ENCODE results near the gene ATAD3C.

The ATAD3C gene

DNA sequence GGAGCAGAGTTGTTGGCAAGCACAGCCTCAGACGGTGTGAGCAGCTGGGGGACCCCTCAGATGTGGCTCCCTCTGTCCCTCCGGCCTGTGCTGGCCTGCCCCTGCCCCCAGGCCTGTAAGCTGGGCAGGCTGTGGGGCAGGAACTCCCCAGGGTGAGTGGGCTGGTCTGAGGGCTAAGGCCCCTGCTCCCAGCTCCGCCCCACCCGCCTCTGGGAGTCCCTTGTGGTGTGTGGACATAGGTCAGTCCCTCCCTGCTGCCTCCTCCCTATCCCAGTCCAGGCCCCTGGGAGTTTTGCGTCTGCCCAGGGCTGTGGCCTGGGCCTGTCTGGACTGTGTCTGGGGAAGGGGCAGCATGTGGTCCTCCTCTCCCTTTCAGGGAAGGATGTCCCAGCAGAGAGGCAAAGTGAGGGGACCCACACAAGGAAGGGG lies 17.6 kb upstream of the ATAD3C start:
- DNase-seq (ENCODE audit: low read depth in 2 of 2), result no peak

DNA sequence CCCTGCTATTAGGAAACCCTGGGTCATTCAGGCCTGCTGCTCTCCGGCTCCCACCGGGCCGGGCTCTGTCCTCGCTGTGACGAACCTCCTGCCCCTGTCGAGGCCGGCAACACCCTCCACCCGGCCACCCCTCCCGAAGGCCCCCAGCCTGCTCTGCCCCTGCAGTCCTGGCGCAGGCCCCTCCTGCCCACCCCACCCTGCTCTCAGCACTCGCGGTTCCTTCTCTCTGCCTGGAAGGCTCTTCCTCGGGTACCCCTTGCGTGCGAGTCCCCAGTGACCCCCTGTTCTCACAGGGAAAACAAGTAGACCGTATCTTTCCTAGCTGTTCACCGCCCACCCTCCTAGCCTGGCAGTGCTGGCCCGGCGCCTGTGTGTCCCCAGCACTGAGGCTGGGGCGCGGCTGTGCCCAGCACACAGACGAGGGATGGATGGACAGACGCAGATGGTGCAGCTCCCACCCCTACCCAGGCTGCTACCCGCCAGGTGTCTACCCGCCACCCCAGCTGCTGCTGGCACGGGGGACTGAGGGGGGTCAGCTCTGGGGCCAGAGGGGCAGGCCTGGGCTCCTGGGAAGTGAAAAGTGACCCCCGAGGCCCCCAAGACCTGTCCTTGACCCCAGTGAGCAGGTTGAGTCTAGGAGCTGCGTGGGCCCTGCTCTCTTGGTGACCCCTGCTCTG lies 17.1 kb upstream of the ATAD3C start:
- DNase-seq (ENCODE audit: low read depth in 2 of 2), result no peak

DNA sequence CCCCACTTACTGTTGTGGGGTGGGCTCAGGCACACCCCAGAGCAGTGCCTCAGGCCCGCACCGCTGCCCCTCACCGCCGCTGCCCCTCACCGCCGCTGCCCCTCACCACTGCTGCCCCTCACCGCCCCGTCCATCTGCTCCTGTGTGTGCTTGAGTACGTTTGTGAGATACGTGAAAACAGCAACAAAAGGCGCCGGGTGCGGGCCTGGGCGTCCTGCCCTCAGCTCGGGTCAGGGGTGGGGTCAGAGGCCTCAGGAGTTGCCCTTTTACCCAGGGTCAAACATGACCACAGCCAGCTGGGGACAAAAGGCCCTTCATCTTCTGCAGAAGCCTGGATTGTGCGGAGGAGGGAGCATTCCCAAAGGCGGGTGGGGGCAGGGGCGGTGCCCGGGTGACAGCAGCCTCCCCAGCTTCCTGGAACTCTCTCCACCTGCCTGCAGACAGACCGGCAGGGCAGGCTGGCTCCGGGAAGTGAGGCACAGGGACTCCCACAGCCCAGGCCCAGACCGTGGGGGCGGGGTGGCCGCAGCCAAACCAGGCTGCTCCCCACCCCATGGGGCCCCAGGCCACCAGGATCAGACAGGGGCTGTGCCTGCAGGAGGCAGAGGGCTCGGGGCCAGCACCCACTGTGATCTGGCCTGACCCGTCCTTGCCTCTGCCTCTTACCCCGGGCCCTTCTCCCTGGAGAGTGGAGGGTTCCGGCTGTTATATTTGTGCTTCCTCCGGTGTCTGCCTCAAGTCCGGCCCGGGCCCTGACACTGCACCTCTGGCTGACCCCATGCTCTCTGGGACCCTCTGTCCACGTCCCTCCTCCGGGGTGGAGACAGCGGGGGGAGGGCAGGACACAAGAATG lies 16.3 kb upstream of the ATAD3C start:
- no peak for DNase-seq (ENCODE audit: low read depth in 2 of 2)

DNA sequence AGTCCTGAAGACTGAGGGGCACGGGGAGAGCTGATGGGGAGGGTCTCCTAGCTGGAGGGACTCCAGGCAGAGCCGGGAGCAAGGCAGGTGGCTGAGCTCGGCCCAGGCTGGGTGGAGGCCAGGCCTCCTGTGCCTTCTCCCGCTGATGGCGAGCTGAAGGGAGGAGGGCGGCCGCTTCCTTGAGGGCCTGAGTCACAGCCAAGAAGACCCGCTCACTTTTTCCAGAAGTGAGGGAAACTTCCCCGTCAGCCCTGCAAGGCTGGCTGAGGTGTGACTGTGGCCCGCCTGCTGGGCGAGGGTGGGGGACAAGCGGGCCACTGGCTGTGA lies 15.7 kb upstream of the ATAD3C start:
- peak; percentile 22 to 62 for DNase-seq (ENCODE audit: low read depth in 2 of 2)

DNA sequence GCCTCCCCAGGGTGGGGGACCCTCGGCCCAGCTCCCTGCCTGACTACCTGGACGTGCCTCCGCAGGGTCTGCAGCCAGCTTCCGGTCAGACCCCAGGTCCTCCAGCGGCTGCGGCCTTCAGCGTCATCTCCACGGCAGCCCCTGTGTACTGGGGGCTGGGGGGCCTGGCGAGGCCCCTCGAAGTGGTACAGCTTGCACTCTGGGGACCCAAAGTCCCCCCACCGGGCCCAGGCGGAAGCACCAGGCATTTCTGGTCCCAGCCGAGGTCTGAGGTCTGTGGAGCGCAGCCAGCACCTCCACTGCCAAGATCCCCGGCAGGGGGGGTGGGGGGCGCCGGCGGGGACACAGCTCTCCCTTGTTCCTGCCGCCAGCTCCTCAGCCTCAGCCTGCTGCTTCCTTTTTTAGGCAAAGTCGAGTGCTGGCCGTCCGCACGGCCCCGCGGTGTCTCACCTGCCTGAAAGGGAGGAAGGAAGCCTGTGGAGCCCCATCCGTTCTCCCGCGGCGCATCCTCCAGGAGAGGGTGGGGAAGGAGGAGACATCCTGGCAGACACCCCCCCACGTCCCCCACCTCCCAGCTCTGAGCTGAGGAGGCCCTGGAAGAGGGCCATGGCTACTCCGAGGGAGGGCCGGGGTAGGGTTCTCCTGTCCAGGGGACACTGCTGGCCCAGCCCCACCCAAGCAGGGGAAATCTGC lies 15.2 kb upstream of the ATAD3C start:
- DNase-seq (ENCODE audit: low read depth in 2 of 2), result no peak

DNA sequence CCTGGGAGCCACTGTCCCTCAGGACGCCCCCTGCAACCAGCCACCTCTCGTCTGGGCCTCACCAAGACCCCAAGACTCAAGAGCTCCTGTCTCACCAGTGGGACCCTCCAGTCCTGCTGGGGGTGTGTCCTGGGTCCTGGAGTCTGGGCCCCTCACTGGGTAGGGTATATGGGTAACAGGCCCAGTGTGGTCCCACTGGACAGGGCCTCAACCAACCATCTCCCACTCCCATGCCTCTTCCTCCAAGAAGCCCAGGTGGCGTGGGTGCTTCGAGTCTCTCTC lies 14.7 kb upstream of the ATAD3C start:
- no peak for DNase-seq (ENCODE audit: low read depth in 2 of 2)

DNA sequence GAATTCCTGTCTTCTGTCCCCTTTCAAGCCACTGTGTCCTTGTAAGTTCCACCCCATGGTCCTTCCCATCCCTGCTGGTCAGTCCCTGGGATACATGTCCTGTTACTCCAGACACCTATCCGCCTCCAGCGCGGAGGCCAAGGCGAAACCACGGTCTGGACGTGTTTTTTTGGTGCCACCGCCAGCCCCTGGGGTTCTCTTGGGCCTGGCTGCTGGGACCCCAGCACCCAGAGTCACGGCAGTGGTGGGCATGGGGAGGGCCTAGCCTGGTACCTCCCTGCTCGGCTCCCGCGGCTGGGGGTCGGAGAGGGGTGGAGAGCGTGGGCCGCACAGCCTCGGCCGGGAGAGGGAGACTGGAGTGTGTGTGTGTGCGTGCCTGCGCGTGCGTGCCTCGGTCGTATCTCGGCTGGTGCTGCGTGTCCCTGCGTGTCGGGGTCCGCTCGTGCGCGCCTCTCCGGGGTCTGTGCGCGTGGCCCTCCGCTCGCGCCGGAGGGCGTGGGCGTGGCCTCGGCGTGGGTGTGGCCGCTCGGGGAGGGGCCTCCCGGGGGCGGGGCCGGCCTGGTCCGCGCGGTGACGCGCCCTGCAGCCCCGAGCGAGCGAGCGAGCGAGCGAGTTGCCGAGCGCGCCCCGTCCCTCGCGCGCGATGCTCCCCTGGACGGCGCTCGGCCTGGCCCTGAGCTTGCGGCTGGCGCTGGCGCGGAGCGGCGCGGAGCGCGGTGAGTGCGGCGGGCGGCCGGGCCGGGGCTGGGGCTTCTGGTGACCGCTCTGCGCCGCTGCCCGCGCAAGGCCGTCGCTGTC lies 14.2 kb upstream of the ATAD3C start, which contains the start of gene VWA1:
Gene VWA1, plus strand, starts transcription at position 585 of the 798 bp plus-strand sequence. Its CDS starts 59 bp downstream, at position 644.
- peak; percentile 54 to 56 for DNase-seq (ENCODE audit: low read depth in 2 of 2)

DNA sequence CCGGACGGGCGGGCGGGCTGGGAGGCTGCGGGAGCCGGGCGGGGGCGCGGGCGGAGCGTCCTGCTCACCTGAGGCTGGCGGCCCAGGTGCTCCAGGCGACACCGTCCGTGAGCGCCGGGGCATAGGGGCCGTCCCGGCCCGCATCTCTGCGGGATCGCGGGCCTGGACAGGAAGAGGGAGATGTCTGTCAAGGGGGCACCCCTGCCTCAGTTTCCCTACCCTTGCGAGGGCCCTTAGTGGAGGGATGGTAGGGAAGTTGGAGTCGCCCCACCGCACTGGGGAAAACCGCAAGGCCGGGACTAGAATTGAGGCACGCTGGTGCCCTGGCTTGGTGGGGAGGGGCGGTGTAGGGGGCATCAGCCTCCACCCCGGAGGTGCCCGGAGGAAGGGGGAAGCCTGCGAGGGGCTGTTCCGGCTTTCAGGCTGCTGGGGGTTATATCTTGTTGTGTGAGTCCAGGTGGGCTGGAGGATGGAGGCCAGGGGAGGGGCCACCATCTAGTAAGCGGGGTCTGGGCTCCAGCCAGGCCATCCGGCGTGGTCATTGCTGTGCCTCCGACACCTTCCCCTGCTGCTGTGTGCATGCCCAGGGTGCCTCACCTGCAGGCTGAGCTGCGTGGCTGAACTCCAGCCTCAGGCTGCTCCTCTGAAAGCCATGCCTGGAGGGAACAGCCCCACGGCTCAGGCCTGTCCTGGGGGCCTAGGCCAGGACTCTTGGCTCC lies 13.4 kb upstream of the ATAD3C start:
- no peak for DNase-seq (ENCODE audit: low read depth in 2 of 2)

DNA sequence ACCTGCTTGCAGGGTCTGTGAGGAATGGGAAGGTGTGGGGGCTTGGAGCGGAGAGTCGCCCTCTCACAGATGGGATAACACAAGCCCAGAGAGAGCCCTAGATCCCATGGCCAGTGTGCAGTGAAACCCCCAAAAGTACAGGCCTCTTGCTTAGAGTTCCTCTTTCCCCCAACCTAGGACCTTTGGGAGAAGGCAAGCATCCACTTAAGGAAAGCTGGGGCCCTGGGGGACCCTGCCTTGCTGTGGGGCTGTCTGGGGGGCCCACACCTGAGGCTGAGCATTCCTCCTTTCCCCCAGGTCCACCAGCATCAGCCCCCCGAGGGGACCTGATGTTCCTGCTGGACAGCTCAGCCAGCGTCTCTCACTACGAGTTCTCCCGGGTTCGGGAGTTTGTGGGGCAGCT lies 12.9 kb upstream of the ATAD3C start:
- no peak for DNase-seq (ENCODE audit: low read depth in 2 of 2)

DNA sequence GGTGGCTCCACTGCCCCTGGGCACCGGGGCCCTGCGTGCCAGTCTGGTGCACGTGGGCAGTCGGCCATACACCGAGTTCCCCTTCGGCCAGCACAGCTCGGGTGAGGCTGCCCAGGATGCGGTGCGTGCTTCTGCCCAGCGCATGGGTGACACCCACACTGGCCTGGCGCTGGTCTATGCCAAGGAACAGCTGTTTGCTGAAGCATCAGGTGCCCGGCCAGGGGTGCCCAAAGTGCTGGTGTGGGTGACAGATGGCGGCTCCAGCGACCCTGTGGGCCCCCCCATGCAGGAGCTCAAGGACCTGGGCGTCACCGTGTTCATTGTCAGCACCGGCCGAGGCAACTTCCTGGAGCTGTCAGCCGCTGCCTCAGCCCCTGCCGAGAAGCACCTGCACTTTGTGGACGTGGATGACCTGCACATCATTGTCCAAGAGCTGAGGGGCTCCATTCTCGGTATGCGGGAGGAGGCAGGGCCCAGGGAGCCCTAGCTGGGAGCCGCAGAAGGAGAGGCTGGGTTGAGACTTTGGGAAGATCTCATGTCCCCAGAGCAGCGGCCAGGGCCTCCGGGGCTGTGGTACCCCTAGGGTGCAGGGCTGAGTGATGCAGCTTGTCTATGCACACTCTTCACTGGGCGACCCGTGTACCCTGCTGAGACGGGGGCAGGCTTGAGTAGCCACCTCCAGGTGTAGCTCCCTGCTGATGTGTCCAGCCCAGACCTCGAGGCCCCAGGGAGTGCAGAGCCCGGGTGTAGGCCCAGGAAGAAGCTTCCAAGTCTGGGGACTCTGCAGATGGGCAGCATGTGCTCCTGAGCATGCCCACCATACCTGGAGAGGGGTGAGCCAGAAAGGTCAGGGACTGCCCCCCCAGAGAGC lies 12.2 kb upstream of the ATAD3C start:
- no peak for DNase-seq (ENCODE audit: low read depth in 2 of 2)

DNA sequence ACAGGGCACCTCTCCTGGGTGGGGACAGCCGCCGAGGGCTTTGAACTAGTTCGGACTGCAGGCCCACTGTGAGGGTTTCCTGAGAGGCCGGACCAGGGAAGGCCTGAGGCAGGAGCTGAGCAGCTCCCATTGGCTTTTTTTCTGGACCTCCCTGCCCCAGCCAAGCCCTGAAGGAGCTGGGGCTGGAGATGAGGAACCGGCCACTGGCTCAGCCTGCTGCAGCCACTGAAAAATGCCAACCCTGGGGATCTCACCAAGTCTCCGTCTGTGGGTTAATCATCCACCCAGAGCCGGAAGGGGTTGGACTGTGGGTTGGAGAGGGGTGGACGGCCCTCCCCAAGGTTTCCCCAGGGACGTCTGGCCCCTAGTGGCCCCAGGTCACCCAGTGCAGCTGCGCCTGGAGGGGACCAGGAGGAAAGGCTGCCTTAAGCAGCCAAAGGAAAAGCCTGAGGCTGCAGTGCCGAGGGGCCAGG lies 11.5 kb upstream of the ATAD3C start:
- DNase-seq (ENCODE audit: low read depth in 2 of 2), result no peak

DNA sequence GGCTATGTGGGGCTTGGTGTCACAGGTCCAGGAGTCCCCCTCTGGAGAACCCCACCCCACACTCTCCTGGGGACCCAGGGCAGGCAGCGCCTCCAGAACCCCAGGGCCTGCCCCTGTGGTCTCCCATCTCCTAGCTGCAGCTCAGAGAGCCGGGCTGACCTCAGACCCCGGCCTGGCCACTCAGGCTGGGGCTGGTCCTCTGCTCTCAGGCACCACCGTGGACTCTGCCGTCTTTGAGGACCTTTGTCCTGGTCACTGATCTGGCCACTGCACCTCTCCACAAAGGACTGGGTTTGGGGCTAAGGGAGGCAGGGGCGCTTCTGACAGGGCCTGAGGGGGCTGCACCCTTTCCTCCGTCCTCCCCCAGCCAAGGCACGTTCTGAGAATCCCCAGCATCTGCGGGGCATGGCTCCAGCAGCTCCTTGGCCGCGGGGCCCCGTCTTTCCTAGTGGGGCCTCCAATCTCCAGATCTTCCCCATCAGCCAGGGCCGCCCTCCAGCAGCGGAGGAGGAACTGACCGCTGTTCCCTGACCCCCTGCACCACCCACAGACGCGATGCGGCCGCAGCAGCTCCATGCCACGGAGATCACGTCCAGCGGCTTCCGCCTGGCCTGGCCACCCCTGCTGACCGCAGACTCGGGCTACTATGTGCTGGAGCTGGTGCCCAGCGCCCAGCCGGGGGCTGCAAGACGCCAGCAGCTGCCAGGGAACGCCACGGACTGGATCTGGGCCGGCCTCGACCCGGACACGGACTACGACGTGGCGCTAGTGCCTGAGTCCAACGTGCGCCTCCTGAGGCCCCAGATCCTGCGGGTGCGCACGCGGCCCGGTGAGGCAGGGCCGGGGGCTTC lies 10.7 kb upstream of the ATAD3C start:
- DNase-seq (ENCODE audit: low read depth in 2 of 2), result no peak

DNA sequence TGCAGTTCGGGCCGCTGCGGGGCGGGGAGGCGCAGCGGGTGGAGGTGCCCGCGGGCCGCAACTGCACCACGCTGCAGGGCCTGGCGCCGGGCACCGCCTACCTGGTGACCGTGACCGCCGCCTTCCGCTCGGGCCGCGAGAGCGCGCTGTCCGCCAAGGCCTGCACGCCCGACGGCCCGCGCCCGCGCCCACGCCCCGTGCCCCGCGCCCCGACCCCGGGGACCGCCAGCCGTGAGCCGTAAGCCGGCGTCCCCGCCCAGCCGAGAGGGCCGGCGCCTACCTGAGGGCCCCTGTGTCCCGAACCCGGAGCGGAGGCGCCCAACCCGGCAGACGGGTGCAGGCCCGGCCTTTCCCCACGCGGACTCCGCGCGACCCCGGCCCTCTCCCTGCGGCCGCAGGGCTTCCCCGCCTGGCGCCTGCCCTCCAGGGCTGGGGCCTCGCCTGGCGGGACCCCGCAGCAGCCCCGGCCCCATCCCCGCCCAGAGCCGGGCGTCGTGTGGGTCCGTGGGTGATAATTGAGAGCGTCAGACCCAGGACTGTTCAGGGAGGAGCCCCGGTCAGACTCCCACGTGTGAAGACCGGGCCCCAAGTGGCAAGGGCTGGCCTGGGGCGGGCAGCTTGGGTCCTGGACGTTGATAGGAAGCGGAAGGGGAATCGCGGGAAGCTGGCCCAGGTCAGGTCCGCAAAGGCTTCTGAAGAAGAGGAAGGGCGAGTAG lies 9.8 kb upstream of the ATAD3C start:
- no peak for DNase-seq (ENCODE audit: low read depth in 2 of 2)

DNA sequence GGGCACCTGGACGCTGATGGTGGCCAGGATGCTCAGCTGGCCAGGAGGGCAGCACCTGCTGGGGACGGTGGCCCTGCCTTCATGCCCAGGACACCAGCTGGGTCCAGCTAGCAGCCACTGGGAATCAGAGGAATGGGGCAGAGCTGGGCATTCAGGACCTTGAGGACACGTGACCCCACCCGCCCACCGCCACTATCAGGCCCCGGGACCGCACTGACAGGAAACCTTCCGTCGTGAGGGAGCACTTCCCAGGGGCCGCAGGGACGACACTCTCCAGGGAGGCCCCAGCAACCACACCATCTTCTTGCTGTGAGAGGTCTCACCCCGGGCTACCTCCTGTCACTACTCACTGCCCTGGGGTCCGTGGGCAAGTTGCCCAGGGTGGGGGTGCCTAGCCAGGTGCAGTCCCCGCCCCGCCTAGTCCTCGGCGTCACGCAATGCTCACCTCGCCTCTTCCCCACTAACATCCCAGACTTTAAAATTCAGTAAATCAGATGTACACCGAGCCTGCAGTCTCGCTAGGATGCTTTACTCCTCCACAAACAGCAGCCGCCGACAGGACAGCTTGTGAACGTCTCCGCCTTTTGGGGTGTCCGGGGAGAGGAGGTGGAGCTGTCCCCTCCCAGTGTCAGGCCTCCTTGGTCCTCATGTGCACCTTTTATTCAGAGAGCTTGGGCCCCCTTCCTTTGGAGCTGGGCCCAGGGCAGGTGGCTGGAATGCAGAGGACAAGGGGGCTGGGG lies 9.1 kb upstream of the ATAD3C start:
- DNase-seq (ENCODE audit: low read depth in 2 of 2), result no peak

DNA sequence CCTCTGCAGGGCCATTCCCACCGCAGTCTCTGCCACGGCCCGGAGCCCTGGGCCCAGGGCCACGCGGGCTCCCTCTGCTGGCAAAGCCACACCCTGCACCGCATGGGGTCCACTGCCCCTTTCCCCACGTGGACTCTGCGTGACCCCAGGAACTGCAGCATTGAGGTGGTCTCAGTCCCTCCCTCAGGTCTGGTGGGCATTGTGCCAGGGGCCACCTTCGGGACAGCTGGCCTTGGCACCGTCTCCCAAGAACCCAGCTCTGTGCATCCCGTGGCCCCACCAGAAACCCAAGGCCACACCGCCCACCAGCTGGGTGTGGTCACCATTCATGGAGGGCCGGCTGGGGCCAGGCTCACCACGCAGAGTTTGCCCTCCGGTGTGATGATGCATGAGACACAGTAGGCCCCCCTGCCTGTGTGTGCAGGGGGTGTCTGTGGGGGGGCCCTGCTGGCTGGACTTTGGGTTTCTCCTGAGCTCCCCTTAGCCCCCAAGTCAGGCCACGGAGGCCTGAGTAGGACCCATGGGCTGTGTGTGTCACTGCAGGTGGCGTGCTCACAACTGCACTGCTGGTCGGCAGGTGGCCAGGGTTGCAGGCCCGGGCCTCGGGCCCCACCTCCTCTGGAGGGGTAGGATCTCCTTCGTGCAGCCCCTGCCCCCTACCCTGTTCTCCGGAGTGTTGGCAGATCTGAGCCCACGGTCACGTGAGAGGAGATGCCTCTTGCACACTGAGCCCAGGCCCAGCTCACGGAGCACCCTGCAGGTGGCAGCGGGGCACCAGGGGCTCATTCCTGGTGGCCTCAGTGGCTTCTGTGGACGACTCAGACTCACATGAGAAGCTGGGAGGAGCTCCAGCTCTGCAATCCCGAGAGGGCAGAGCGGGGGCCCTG lies 8.2 kb upstream of the ATAD3C start:
- peak; percentile 45 to 57 for DNase-seq (ENCODE audit: low read depth in 2 of 2)

DNA sequence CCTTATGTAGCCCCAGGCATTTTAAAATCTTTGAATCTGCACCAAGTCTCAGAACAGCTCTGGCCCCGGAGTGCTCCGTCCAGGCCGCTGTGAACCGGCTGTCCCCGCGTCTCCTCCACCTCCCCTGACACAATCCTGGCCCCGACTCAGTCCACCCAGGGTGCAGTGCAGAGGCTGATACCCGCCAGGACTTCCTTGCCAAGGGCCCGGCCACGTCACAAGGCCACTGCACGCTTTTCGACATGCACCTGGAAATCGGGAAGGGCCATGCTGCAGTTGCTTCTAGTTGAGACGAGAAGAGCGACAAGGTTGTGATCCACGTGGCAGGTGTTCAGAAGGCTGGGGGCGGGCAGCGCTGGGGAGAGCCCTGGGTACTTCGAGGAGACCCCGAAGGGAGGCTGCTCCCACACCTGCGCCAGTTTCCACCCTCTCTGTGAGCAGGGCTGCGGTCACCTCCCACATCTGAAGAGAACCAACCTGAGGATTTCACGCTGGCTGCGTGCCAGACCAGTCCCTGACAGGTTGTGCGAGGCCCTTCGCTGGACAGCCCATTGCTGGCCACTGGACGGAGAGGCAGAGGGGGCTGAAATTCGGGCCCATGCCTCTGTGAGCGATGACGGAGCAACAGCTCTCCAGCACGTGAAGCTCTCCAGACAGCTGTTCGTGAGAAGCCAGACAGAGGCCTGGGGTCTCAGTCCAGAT lies 7.3 kb upstream of the ATAD3C start:
- DNase-seq (ENCODE audit: low read depth in 2 of 2), result no peak

Data from activated CD4-positive, alpha-beta T cell treated with anti-CD3 and anti-CD28 coated beads for 24 hours (primary cell).